Stomach (tissue), 9 donors: Measurements from ENCODE around the gene KRR1. TPM values are rescaled to one million over a fixed set of nuclear protein-coding genes. Genes with fewer than 3 reads are reported as not detected.

Experiments
- DNase-seq, 2 donors: peaks; one replicate each; pipeline versions ENCODE4 v3.0.0 to v3.0.0-alpha.2; 2013 to 2019
- H3K27ac ChIP-seq, 5 donors: fragments of 200-600 bp in 4 of 5; sonication (generic) in 4 of 5; one replicate each; pipeline ENCODE4 v1.5.1; 2013 to 2019; ENCODE audit warnings: mild to moderate bottlenecking in 1 of 5, moderate library complexity in 1 of 5
- H3K27me3 ChIP-seq, 3 donors: fragments of 200-600 bp; sonication (generic); one replicate each; pipeline ENCODE4 v1.5.1; 2017 to 2019; ENCODE audit warnings: mixed run types in 1 of 3
- H3K36me3 ChIP-seq, 4 donors: fragments of 200-600 bp; sonication (generic); 1 replicate in 3 of 4; 2 replicates in 1 of 4; pipeline ENCODE4 v1.5.1; 2016 to 2019
- H3K4me1 ChIP-seq, 4 donors: fragments of 200-600 bp; sonication (generic); one replicate each; pipeline ENCODE4 v1.5.1; 2016 to 2019
- H3K4me3 ChIP-seq, 4 donors: fragments of 200-600 bp; sonication (generic) in 3 of 4; one replicate each; pipeline ENCODE4 v1.5.1; 2016 to 2019; ENCODE audit warnings: mild to moderate bottlenecking in 1 of 4
- H3K9me3 ChIP-seq, 4 donors: fragments of 200-600 bp; sonication (generic); one replicate each; pipeline ENCODE4 v1.5.1; 2016 to 2019
- CTCF ChIP-seq, 7 experiments: fragments of 450-650 bp in 4 of 7; fragments of 200-600 bp in 3 of 7; sonication (generic) in 3 of 7; IDR thresholded peaks; one replicate each; pipeline ENCODE4 v1.5.1; 2016 to 2019; ENCODE audit warnings: antibody characterized with exemption in 7 of 7, control low read depth in 2 of 7, mild to moderate bottlenecking in 1 of 7
- EP300 ChIP-seq: sonication (generic); formaldehyde crosslinking; IDR thresholded peaks from one replicate; pipeline ENCODE4 v1.6.1; 2017; ENCODE audit warnings: antibody characterized with exemption
- POLR2A ChIP-seq, 4 donors: fragments of 450-650 bp; IDR thresholded peaks; one replicate each; pipeline ENCODE4 v1.6.1; 2016; ENCODE audit warnings: antibody characterized with exemption in 4 of 4, control low read depth in 2 of 4, mild to moderate bottlenecking in 1 of 4, moderate library complexity in 1 of 4
- POLR2AphosphoS5 ChIP-seq, 3 donors: sonication (generic); formaldehyde crosslinking; IDR thresholded peaks; one replicate each; pipeline ENCODE4 v1.6.1; 2016; ENCODE audit warnings: antibody characterized with exemption in 3 of 3
- WGBS, 5 donors: extraction: QIAGEN DNeasy Blood & Tissue Kit in 3 of 5; methylation state at CpG; one replicate each; pipeline versions ENCODE4 v1.1.5 to v1.1.7; 2013 to 2018; 5-methylcytosine and 5-hydroxymethylcytosine counted together
- intact Hi-C: fragments of 100-400 bp; cut with DNase I; formaldehyde crosslinking; loops from one replicate; pipeline ENCODE4 v1.15.1; 2023; ENCODE audit warnings: low total_unique reads
- polyA plus RNA-seq, 3 donors: library from polyadenylated mRNA; stranded (reverse); fragments of 200-250 nt; gene quantifications; one replicate each; pipeline ENCODE4 v1.2.3, GENCODE V29; 2013
- total RNA-seq, 5 donors: library from RNA; depleted of rRNA; stranded (reverse); fragments of >200 nt; gene quantifications; one replicate each; pipeline versions ENCODE4 v1.1.0 to v1.2.3, GENCODE V29; 2014 to 2016
- donor health status: healthy with polysubstance abuse.
- donor health status: Bipolar disorder and iron deficiency.
- donor health status: healthy.

KRR1 gene
- total and polyA plus RNA-seq, 8 donors = 7.2 to 45.5 (median 13.0) TPM

GRCh38 chr12:75503459-75503858, 8.0 kb downstream of the KRR1 start:
- TF ChIP-seq POLR2A (IDR thresholded peaks at IDR 0.05) (no peak), EP300 (no peak), CTCF (IDR thresholded peaks at IDR 0.05) (no peak), POLR2AphosphoS5 (IDR thresholded peaks at IDR 0.05) (no peak)
- no peak overlapping the region for H3K27ac ChIP-seq
- H3K4me3 ChIP-seq = no peak overlapping the region
- no peaks in the 10 kb centered on the region for H3K27me3 ChIP-seq
- H3K36me3 ChIP-seq = peaks cover 26 to 86% (median 81%) of the 10 kb centered on the region in 4 donors
- intact Hi-C loops = loop anchor here (10.0 kb wide), 1 partner anchor 169 kb away; the partner anchor contains the start of genes CAPS2 and GLIPR1L1
- 63 to 78% (median 77%) methylated on average over 3 of the region's 3 CpGs for WGBS, 5 donors
- peaks cover 0 to 13% (median 4%) of the 10 kb centered on the region in 4 donors for H3K4me1 ChIP-seq
- DNase-seq = no peak
- H3K9me3 ChIP-seq = no peaks in the 10 kb centered on the region

GRCh38 chr12:75491169-75491568, 20.2 kb downstream of the KRR1 start:
- no peak for TF ChIP-seq POLR2AphosphoS5 (IDR thresholded peaks at IDR 0.05)
- no peak for TF ChIP-seq POLR2A (IDR thresholded peaks at IDR 0.05)
- TF ChIP-seq EP300 = no peak
- no peak for TF ChIP-seq CTCF (IDR thresholded peaks at IDR 0.05)
- H3K9me3 ChIP-seq = no peaks in the 10 kb centered on the region
- peaks cover 0 to 13% (median 4%) of the 10 kb centered on the region in 4 donors for H3K4me1 ChIP-seq
- H3K27ac ChIP-seq = no peak overlapping the region
- no peaks in the 10 kb centered on the region for H3K27me3 ChIP-seq
- peaks cover 2 to 40% (median 24%) of the 10 kb centered on the region in 4 donors for H3K36me3 ChIP-seq
- intact Hi-C loops = no loop called here
- whole genome bisulfite sequencing, 5 donors = 64 to 81% (median 76%) methylated on average over 2 of the region's 2 CpGs
- H3K4me3 ChIP-seq = no peak overlapping the region
- DNase-seq = no peak

DNA sequence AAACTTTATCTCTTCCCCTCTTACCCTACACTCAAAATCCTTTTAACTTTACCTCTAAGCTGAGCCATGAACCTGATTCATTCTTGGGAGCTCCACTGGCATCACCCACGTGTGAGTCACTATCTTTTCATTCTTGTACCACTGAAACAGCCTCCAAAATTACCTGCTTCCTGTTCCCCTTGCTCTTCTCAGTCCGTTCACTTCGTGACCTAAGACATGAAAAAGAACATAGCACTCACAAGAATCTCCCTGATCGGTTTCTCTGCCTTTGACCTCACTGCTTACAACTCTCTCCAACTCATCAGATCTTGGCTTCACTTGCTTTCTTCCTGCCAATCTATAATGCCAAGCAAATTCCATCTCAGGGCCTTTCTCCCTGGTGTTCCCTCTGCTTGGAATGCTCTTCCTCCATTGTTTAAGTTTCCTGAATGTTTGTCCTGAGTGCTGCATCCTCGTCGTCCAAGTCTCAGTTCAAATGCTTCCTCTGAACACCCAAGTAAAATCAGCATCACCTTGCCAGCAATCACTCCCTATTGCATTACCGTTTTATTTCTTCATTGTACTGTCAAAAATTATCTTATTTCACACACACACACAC, 21.7 kb downstream of the KRR1 start:
- TF ChIP-seq EP300 (no peak), CTCF (IDR thresholded peaks at IDR 0.05) (no peak), POLR2A (IDR thresholded peaks at IDR 0.05) (no peak), POLR2AphosphoS5 (IDR thresholded peaks at IDR 0.05) (no peak)
- Histone ChIP-seq H3K4me1 (peaks cover 0 to 24% (median 6%) of the 10 kb centered on the region in 4 donors), H3K36me3 (peaks cover 0 to 25% (median 10%) of the 10 kb centered on the region in 4 donors), H3K9me3 (no peaks in the 10 kb centered on the region), H3K27me3 (no peaks in the 10 kb centered on the region), H3K4me3 (no peak overlapping the region), H3K27ac (no peak overlapping the region)
- intact Hi-C loops = no loop called here
- 61 to 64% (median 64%) methylated on average over 7 of the region's 7 CpGs for WGBS, 5 donors
- no peak for DNase-seq

GRCh38 chr12:75489187-75489586, 22.2 kb downstream of the KRR1 start:
- DNase-seq = no peak
- 75 to 84% (median 77%) methylated on average over 2 of the region's 2 CpGs for WGBS, 5 donors
- Histone ChIP-seq H3K4me1 (peaks cover 0 to 30% (median 8%) of the 10 kb centered on the region in 4 donors), H3K4me3 (no peak overlapping the region), H3K36me3 (peaks cover 0 to 20% (median 7%) of the 10 kb centered on the region in 4 donors), H3K9me3 (no peaks in the 10 kb centered on the region), H3K27ac (no peak overlapping the region), H3K27me3 (no peaks in the 10 kb centered on the region)
- TF ChIP-seq POLR2A (IDR thresholded peaks at IDR 0.05) (no peak), CTCF (IDR thresholded peaks at IDR 0.05) (no peak), EP300 (no peak), POLR2AphosphoS5 (IDR thresholded peaks at IDR 0.05) (no peak)
- intact Hi-C loops = no loop called here
